HG03469 (cell line): Measurements from ENCODE around the gene POSTN.
"Not testable (repeated sequence)": the region's sequence is repeated elsewhere in the genome, so short reads cannot be mapped to it uniquely, and the experiment has no call there.

ENCODE experiments used
- ATAC-seq: cut with Tn5 transposase; IDR thresholded peaks from one replicate; pipeline ENCODE4 v1.9.1; 2021; ENCODE audit warnings: mild to moderate bottlenecking, moderate library complexity, moderate number of reproducible peaks; ENCODE audit not compliant: unreplicated experiment

Gene POSTN

DNA sequence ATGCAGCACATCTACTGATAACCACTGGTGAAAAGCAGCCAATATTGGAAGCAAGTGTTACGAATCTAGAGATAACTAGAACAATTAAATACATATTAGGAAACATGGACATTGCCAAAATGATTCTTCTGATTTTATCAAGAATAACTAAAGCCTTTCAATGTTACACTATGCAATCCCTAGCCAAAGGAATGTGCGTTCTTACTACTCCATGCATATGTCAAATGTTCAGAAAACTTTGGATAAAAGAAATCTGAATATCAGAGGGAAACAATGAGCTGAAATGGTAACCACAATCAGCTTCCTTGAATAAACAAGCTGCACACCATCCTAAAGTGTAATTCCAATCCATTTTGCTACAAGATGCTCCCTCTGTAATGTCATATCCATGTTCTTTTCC lies 951 bp upstream of the POSTN start:
- no peak for ATAC-seq

DNA sequence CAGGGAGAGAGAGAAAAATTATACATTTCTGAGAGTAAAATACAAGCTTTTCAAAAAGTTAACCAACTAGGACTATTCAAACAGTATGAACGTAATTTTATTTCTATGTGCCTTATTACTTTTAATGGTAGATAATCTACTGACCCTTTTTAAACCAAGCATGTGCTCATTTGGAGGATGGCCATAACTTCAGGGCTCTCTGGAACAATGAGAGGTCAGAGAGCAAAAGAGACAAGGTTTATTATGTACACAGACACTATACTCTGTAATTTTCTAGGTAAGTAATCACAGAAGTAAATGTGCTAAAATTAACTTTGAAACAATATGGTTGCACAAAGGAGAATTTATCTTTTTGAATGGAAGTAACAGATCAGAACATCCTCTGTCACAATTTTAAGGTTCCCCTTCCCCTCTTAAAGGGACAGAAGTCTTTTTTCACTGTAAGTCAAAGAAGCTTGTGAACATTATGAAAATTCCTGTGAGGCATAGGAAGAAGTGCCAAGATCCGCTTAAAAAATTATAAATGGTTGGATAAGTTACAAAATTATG lies 1.0 kb downstream of the POSTN start:
- no peak for ATAC-seq

DNA sequence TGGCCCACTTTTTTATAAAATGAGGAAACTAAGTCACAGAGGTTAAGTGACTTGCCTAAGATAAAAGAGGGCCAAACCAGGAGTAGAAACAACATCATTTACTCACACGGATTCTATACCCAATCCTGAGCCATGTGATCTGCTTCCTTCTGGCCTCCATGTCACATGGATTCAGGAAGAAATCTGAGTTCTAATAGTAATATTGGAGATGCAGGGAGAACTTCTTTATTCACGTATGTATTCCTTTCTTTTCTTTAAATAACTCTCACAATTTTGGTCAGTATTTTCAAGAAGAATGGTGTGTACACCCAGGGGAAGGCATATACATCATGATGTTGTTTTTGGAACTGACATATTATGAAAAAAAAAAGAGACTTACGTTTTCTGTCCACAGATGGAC lies 1.8 kb downstream of the POSTN start:
- ATAC-seq, result no peak

DNA sequence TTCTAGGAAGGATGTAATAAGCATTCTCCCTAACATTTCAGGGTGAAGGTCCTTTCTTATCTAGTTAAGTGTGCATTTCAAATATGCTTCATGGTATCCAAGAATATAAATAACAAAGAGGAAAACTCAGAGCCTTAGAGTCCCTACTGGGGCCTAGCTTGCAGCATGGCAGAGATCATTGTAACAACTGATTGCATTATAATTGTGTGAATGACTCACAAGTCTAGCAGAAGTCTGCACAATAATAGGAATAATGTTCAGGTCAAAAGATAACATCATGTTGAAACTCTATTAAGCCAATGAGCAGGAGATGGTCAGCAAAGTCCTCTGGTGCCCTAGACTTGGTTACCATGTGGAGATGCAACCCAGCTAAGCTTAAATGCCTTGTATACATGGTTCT lies 3.4 kb downstream of the POSTN start:
- ATAC-seq, result no peak

DNA sequence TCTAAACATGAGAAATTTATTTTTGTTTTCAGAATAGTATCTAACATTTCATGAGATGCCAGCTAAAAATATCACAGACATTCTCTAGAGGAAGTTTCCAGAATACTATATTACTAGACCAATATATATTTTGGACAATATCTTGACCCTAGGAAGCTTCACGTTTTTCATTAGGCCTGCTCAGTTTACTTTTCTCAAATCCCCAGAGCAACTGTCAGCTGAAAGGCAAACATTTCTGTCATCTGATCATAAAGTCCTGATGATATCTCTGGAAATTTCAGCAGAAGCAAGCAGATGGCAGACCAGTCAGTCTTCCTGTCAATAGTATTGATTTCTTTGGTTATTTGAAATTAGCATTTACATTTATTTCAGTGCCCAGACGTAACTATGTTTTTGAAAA lies 4.0 kb downstream of the POSTN start:
- no peak for ATAC-seq

DNA sequence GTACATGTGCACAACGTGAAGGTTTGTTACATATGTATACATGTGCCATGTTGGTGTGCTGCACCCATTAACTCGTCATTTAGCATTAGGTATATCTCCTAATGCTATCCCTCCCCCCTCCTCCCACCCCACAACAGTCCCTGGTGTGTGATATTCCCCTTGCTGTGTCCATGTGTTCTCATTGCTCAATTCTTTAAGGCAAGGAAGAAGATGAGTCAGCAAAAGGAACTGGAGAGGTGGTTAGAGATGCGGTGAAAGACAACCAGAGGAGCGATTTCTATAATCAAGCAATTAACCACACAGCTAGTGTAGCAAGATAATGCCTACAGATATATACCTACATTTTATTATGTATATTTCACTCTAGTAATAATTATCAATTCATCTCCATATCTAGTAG lies 9.2 kb downstream of the POSTN start:
- not testable (repeated sequence) for ATAC-seq

DNA sequence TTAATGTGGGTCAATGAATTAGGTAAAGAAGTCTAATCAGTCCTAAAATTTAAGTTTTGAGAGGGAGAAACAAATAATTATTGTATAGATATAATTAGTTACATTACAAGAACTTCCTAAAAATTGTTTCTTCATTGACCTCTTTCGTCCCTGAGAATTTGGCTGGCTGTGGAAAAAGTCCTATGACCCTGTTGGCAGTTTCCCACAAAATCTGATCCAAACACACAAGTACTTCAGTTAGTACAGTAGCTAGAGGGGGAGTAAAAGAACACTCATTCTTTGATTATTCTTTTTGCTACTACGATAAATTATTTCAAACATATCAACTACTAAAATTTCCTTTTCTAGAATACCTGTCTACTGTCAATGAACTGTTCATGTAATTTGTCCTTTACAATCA lies 11.3 kb downstream of the POSTN start:
- ATAC-seq, result no peak

DNA sequence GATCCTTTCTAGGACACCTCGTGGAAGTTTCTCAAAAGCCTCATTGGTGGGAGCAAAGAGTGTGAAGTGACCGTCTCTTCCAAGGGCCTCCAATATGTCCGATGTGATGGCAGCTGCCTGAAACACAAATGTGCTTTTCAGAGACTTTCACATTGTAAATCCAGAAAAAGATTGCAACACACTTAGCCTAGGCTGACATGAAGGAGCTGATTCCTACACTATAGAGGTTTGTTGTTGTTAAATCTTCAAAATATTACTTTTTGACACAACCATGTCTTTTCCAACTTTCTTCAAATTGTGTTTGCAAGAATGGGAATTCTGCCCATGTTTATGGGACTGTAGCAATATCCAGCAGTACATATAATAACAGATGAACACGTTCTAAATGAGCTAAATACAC lies 12.4 kb downstream of the POSTN start:
- no peak for ATAC-seq

DNA sequence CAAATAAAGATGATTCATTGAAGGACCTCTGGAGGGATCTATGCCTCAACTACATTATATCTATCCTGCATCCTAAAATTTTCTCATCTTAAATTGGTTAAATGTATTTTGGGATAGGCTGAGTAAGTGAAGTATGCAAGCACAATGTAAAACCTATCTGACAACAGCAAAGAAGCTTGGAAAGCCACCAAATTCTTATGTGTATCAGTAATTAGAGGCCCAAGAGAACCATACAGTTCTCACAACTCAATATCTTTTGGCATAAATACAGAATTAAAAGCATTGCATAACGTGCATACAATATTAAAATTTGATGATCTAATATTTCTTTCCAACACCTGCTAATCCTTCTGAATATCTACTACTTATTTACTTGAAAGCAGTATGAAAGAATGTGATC lies 13.0 kb downstream of the POSTN start:
- ATAC-seq, result no peak

DNA sequence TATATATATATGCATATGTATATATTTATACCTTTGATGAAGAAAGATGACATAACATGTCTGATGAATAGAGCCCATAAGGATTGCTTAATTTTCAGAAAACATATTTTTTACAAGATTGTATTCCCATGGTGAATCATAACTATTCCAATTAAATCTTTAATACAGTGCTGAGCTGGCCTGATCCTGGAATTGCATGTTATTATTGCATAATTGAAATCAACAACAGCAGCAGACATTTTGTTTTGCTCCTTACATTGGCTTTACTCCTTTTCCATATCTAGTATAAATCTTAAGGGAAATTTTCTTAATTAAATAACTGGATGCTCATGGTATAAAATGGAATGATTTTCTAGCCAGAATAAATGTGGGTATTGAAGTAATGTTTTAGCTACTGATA lies 22.0 kb downstream of the POSTN start:
- ATAC-seq, result no peak

DNA sequence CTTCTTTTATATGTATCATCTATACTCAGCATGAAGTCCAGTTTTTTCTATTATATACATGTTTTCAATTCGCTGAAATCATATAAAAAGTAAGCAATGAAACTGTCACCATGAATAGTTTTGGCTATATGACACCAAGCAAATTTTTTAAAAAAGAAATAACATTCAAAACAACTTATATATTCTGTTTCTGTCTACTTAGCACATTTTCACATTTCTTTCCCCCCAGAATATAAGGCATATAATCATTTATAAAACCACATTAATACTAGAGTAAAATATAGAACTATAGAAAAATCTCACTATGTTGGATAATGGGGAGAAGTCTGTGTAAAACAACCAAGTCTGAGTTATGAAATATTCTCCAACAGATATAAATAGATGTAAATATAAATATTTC lies 33.1 kb downstream of the POSTN start:
- ATAC-seq, result no peak

DNA sequence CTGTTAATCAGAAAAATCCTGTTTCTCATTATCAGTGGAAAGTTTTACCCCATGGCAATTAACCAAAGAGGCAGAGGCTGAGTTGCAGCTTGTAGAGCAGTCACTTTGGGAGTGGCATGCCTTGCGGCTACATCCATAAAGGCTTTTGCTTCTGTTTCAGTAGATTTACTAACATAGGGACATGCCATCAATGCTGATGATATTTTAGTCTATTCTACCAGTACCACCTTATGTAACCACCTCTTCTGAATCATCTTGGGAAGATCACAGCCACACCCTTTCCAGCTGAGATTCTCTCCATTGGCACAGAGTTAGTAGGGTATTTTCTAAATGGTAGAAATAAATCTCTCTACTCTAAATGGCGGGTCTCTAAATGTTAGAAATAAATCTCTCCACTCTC lies 37.5 kb downstream of the POSTN start:
- ATAC-seq, result no peak

DNA sequence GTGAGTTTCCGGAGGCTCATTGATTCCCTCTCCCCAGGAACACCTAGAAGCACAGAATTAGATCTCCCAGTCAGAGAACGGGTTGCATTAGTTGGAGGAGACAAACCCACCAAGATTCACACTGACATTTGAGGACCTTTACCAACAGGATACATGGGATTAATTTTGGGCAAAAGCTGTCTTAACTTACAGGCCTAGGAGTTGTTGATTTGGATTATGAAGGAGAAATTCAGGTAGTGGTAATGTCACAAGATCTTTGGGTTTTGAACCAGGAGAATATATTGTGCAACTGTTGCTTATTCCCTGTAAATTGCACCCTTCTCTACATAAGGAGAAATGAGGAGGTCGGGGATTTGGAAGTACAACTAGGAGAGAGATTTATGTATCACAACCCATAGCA lies 38.0 kb downstream of the POSTN start:
- no peak for ATAC-seq

DNA sequence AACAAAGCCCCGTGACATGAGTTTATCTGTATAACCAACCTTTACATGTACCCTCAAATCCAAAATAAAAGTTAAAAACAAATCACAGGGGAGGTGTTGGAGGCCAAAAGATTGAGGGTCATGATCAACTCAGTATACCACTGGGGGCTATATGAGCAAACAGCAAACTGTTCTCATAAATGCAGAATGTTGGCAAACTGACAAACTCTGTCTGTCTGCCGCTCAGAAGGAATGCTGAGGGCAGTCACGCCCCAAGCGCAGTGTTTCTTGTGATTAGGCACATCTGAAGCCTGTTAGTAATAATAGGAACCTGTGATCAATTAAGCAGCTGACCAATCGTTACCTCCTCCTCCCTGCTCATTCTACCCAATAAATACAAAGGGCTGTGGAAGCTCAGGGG lies 39.8 kb downstream of the POSTN start:
- ATAC-seq, result not testable (repeated sequence)

DNA sequence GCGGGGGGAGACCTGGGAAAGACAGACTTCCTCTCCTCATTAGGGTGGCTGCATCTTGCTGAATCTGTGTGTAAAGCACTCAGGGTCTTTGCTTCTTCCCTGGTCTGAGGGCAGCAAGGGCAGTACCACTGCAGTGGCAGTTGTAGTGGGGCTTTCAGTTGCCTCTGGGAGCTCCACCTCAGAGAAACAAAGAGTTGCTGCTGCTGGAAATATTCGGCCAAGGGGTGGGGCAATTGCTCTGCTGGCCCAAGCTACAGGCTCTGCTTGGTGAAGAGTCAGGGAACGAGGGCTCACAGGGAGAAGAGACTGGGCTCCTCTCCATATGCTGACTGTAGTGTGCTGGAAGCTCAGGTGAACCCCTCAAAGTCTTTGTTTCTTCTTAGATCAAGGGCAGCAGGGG lies 52.5 kb downstream of the POSTN start:
- no peak for ATAC-seq

DNA sequence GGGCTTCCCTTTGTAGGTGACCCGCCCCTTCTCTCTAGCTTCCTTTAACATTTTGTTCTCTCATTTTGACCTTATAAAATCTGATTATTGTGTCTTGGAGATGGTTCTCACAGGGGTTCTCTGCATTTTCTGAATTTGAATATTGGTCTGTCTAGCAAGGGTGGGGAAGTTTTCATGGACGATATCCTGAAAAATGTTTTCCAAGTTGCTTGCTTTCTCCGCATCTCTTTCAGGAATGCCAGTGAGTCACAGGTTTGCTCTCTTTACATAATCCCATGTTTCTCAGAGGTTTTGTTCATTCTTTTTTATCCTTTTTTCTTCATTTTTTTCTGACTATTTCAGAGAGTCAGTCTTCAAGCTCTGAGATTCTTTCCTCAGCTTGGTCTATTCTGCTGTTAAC lies 53.6 kb downstream of the POSTN start:
- ATAC-seq, result no peak

DNA sequence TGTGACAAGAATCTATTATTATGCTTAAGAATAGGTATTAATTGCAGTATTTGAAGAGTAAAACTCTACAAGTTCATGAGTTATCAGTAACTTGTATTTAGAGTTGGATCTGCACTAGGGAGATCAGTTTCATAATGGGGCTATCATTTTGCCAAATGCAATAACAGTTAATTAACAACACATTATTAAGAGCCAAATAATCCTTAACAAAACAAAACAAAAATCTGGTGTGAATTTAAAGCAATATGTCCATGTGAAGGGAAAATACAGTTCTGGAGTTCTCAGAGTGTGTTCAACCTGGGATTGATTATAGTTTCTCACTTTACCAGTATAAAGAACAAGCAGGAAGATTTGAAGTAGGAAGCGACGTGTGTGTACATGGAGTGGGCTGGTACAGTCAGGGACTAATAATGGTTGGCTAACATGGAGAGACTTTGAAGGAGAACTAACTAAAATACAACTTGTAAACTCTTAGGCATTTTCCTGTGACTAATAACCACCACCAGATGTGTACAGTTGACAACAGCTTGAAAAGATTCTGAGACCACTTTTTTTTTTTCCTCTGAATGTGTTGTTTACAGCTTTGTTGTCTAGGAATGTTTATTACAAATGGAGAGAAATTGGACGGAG lies 58.5 kb downstream of the POSTN start:
- no peak for ATAC-seq

DNA sequence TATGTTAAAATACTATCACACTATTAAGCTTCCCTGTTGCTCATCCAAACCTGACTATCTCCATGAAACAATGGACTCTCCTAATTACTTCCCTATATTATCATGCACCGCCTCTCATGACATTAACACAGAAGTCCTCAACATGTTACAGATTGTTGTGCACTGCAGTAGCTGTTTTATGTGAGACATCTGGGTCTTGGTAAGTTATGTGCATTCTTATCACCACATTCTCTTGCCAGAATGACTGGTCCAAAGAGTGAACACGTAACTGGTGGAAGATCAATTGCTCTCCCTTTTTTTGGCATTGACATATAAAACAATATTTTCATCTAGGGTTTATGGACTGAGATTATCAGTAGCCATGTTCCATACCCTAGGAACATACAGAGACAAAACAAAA lies 59.4 kb downstream of the POSTN start:
- ATAC-seq, result no peak

DNA sequence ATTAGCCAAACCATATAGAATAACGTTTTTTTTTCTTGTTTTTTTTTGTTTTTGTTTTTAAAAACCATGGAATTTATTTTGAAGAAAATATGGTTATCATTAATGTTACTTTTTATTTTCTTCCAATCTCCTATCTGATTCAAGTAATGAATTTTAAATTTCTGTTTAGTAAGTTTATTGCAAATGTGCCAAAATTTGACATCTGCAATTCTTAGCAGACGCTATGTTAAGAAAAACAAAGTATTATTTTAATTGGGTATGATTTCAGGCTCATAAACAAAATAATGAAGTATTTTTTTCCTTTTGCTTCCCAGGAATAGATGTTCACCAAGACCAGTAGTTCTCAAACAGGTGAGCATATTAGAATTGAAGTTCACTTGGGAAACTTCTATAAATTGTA lies 63.1 kb downstream of the POSTN start:
- no peak for ATAC-seq

DNA sequence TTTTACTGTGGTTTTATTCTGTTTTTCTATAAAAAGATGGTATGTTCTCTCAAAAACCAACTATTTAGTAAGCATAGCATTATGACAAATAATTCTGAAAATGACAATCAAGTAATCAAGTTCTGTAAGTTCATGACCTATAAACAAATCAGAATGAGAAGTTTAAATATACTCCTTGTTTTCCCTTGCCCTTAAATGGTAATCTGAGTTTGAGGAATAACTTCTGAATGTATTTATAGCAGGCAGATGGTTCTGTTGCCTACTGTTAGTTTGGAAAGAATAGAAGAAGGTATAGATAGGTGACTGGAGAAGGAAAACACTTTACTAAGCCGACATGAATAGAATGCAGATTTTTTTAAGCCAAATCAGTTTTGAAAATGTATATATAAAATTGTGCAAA lies 63.9 kb downstream of the POSTN start:
- ATAC-seq, result no peak

DNA sequence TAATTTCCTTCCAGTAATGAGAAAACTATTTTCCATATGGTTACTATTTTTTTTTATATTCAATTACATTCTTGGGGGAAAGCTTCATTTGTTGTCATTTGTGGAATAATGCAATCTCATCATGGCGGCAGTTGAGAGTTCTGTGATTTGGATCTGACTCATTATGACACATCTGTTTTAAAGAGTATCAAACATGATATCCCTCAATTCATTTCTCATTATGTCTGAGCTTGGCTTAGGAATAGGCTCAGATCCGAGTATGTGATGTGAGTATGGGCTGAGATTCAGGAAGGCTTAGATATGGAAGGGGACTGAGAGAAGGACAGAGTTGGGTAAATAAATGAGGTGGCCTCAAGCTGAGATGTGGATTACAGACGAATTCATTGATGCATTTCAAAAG lies 64.4 kb downstream of the POSTN start:
- ATAC-seq, result no peak

DNA sequence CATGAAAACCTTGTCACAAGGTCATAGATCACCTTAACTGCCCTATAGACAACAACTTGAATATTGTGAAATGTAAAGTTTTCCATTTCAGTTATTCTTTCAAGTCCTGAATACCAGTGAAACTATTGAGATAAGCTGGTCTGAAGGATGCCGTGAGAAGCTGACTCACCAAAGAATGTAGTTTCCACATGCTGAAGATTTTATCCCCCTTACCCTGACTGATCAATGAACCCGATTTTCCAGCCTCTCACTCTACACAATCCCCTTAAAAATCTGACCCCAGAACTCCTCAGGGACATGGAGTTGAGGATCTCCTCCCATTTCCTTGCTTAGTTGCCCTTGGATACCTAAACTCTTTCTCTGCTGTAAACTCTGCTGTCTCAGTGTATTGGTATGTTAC lies 67.5 kb downstream of the POSTN start:
- no peak for ATAC-seq

DNA sequence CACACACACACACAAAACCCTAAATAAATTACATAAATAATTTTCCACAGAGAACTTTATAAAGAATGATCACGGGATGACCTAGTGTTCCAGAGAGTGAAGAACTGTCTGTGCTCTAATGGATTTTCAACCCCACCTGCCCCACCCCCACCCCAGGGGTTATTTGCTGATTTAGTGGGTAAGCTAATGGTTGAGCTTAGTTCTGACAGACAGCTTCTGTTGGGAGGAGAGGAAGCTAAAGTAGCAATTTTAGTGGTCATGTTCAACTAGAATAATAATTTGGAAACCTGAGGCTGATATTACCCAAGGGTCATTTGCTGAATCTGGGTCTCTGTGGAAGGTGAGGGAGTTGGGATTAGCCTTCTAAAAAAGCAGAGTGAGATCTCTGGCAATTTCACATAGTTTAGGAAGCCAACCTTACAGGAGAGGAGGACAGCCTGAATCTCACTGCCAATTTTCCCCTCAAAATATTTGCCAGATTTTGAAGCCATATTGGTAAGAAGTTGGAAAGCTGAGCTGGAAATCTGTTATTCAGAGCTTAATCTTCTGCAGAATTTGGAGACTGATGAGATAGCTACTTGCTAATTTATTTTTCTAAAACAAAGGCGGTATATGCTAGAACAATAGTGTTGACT lies 68.7 kb downstream of the POSTN start:
- ATAC-seq, result no peak
